Fibroblast of lung (primary cell): ENCODE results near the gene NACAD.

ENCODE experiments used
- CTCF ChIP-seq, 2 donors: IDR thresholded peaks in 1 of 2; conservative IDR thresholded peaks in 1 of 2; 1 replicate in 1 of 2; 2 replicates in 1 of 2; pipeline ENCODE4 v1.5.1; 2011 to 2012; ENCODE audit warnings: low read length in 2 of 2, control low read depth in 1 of 2, inconsistent platforms in 1 of 2, low read depth in 1 of 2, mild to moderate bottlenecking in 1 of 2
- EZH2 ChIP-seq: IDR thresholded peaks from 2 replicates; pipeline ENCODE4 v1.5.1; 2012; ENCODE audit warnings: low read length, control low read depth, mild to moderate bottlenecking; ENCODE audit errors: missing control alignments

GRCh38 chr7:45071528-45071927 lies 17.2 kb downstream of the NACAD start:
- TF ChIP-seq CTCF (conservative IDR thresholded peaks at IDR 0.05 in 1 of 2, IDR thresholded peaks at IDR 0.05 in 1 of 2; ENCODE audit: low read depth in 1 of 2, low read length in 2 of 2) (no peak), EZH2 (no peak)
